Activated naive CD4-positive, alpha-beta T cell treated with anti-CD3 and anti-CD28 coated beads, Interleukin-2, amount 50 U/mL, for 72 hours (primary cell): Measurements from ENCODE around the gene KIF1A. TPM values are rescaled to one million over a fixed set of nuclear protein-coding genes. Genes with fewer than 3 reads are reported as not detected.

ENCODE experiments used
- ATAC-seq, 2 donors: fragments of 150-1000 bp; cut with Tn5 transposase; 2 replicates each; pipeline ENCODE4 v1.10.0; 2021; ENCODE audit warnings: mild to moderate bottlenecking in 2 of 2, moderate library complexity in 2 of 2
- DNase-seq, 2 donors: peaks; one replicate each; pipeline ENCODE4 v3.0.0; 2021 to 2022; ENCODE audit warnings: low spot score in 2 of 2
- H3K27ac Mint-ChIP-seq, 2 donors: one replicate each; pipeline ENCODE4 v1.8.0; 2022; ENCODE audit warnings: mild to moderate bottlenecking in 2 of 2, mixed read lengths in 2 of 2
- H3K36me3 Mint-ChIP-seq, 2 donors: one replicate each; pipeline ENCODE4 v1.8.0; 2022; ENCODE audit warnings: mixed read lengths in 2 of 2
- H3K9me3 Mint-ChIP-seq, 2 donors: one replicate each; pipeline ENCODE4 v1.8.0; 2022; ENCODE audit warnings: mixed read lengths in 2 of 2
- total RNA-seq, 2 donors: library from RNA; stranded (reverse); gene quantifications; one replicate each; pipeline ENCODE4 v1.2.3, GENCODE V29; 2022

KIF1A gene
- total RNA-seq, 2 donors from 2014 or later = 2.1 to 6.6 TPM

DNA sequence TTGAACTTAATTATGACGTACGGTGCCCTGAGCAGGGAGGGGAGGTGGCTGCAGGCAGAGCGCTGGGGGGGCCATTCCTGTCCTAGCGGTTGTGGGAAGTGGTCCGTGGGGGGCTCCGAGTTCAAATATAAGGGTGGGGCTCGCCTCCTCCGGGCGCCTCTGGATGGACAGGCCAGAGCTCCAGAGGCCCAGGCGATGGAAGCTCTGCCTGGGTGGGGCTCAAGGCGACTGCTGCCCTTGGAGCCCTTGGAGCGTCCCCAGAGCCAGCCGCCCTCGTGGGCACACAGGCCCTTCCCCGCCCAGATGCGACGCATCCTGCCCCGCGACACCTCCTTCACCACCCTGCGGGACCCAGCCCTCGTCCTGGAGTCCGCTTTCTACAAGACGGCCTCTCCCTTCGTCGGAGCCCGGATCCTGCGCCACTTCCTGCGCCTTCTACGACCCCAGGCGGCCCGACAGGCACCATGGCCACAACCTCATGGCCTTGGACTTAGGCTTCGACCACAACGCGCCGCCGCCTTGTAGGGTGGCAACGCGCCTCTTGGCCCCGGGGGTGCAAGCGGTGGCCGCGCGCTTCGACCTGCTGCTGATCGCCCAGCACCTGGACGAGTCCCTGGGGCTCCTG is 147.8 kb downstream of the KIF1A start:
- no peaks in the 10 kb centered on the region for H3K36me3 Mint-ChIP-seq
- ATAC-seq = no peak
- H3K9me3 Mint-ChIP-seq = no peaks in the 10 kb centered on the region
- DNase-seq = no peak
- H3K27ac Mint-ChIP-seq = no peak overlapping the region

- H3K27ac Mint-ChIP-seq = no peak overlapping the region
- DNase-seq (no peak), ATAC-seq (no peak)
- H3K9me3 Mint-ChIP-seq = peaks cover 0 to 4% of the 10 kb centered on the region in 2 donors
- no peaks in the 10 kb centered on the region for H3K36me3 Mint-ChIP-seq
Observed at GRCh38 chr2:240670950-240671349, 149.1 kb downstream of the KIF1A start.

DNA sequence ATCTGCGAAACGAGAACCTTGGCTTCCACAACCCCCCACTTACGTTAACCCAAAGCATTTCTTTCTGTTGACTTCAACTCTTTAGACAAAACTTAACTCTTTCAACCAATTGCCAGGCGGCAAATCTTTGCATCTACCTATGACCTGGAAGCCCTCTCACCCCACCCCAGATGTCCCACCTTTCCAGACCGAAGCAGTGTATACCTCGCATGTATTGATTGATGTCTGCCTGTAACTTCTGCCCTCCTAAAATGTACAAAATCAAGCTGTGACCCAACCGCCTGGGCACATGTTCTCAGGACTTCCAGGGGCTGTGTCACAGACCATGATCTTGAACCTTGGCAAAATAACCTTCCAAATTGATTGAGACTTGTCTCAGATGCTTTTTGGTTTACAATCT is 149.6 kb downstream of the KIF1A start:
- DNase-seq = no peak
- Mint-ChIP-seq H3K36me3 (no peaks in the 10 kb centered on the region), H3K9me3 (peaks cover 0 to 4% of the 10 kb centered on the region in 2 donors), H3K27ac (no peak overlapping the region)
- ATAC-seq = no peak

GRCh38 chr2:240664622-240665021 is 155.4 kb downstream of the KIF1A start:
- ATAC-seq (no peak), DNase-seq (no peak)
- Mint-ChIP-seq H3K27ac (no peak overlapping the region), H3K36me3 (no peaks in the 10 kb centered on the region), H3K9me3 (peaks cover 8 to 12% of the 10 kb centered on the region in 2 donors)

Other genes starting within 250 kb of the KIF1A start
- gene CAPN10, start 233.5 kb downstream of the KIF1A start, total RNA-seq = 10 to 100 TPM; 28.9 to 39.0 TPM
- gene GPR35, start 194.7 kb downstream of the KIF1A start, total RNA-seq = 1 to 10 TPM; 1.5 to 7.9 TPM
- gene AQP12B, start 137.3 kb downstream of the KIF1A start, total RNA-seq = not detected
- gene AQP12A, start 128.4 kb downstream of the KIF1A start, total RNA-seq = not detected
- gene AGXT, start 48.6 kb upstream of the KIF1A start, total RNA-seq = not detected
- gene MAB21L4, start 75.9 kb upstream of the KIF1A start, total RNA-seq = not detected
- not detected for gene CROCC2, start 86.1 kb upstream of the KIF1A start, total RNA-seq
- gene SNED1, start 178.4 kb upstream of the KIF1A start, total RNA-seq = 1 to 10 TPM in 1 of 2 donors, under 1 TPM in 1; 0.34 to 7.1 TPM